ENCODE data around the gene CASP12.

The CASP12 gene

DNA sequence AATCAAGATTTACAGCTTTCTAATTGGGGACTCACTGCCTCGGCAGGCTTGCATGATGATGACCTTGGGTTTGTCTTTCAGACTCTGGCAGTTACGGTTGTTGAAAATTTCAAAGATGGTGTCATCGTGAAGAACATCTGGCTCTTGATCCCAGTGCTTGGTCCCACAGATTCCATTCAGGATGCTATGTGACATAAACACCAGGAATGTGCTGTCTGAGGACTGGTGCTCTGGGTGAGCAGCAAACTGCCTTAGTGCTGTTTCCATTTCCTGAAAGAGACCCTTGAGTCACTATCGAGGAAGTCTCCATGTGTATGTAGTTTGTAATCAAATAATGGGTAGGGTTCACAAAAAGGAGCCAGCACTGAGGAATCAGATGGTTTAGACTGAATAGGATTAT lies 7.1 kb downstream of the CASP12 start:
- DNase-seq: no peak

DNA sequence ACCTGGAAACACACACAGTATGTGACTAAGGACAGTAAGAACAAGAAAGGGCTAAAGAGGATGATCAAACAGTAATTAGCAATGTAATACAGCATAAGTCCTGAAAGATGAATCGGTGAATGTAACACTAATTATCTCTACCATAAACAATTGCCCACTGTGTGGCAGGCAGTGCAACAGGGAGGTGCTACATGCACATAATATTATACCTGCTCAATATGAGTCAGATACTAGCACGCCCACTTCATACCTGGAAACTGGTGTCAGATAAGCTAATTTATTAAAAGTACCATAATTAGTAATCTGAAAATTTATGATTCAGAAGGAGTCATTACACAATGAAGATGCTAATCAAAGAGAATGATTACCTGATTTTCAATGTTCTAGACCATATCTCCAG lies 14.9 kb downstream of the CASP12 start:
- DNase-seq: no peak

GRCh38 chr11:104881117-104881794 lies 17.0 kb downstream of the CASP12 start:
- DNase-seq: no peak

DNA sequence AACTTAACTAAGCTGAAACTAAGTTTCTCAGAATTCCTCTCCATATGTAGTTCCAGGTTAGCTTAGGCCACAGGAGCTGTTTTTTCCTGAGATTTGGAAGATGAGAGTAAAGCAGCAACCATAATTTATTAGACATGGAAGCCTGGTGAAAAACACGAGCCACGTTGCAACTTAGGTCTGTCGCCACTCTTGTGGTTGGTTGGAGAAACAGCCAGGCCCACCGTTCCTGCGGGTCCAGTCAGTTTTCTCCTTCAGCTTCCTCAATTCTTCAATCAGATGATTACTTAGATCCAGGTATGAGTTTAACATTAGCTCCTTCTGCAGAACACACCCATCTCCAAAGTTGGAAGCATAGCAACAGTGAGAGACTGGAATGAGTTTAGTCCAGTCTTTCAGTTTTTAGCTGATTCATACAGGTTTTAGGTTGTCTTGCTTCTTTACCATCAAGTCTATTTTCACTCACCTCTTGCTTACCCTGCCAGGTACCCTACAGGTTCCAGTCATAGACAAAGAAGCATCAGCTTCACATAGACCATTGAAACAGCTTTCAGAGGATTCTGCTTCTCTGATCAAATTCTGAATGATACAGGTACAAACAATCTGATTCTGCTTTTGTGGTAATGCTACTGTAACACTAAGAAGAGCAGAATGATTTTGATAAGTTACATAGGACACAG lies 18.6 kb downstream of the CASP12 start:
- DNase-seq: no peak

DNA sequence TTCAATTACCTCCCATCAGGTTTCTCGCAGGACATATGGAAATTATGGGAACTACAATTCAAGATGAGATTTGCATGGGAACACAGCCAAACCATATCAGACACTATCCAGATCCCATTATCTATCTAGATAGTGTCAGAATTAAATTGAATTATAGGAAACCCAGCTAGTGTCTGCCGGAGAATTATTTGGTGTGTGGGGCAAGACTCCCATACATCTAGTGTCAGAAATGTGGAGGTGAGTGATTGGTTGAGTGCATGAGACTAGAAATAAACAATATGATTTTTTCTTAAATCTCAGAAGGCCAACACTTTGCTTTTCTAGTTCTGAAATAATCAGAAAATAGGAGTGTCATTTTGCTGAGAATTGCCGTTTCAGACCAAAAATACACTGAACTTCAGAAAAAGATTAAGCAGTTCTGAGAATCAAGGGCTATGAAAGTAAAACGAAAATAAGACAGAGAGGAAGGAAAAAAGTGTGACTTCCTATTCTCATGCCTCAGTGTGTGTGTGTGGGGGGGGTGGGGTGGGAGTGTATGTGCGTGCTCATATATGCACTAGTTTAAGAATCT lies 21.3 kb downstream of the CASP12 start:
- no peak for DNase-seq

DNA sequence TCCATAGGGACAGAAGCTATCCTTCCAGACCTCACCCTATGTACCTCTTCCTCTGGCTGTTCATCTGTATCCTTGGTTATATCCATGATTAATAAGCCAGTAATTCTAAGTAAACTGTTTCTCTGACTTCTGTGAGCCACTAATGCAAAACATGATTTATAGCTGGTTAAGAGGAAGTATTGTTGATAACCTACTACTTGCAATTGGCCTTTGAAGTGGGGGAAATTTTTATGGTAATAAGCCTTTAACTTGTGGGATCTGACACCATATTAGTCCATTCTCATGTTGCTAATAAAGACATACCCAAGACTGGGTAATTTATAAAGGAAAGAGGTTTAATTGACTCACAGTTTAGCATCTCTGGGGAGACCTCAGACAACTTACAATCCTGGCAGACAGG lies 21.9 kb downstream of the CASP12 start:
- no peak for DNase-seq

- DNase-seq: no peak
Measured at GRCh38 chr11:104873252-104873651, 25.0 kb downstream of the CASP12 start.

DNA sequence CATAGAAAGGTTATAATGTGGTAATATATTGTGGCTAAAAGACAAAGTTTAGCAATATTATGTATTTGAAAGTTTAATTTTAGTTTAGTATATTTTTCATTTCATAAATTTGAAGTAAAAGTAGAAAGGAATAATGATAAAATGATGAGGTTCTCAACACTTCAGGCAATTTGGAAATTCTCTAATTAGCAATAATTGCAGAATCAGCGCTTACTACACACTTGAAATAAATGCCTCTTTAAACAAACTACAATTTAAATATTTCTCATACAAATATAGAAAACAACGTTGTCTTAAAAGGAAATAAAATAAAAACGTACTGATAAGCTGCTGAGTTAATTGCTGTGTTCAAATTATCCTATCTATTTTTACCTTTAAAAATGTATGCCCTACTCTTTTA lies 25.9 kb downstream of the CASP12 start:
- no peak for DNase-seq

- DNase-seq: no peak
Measured at GRCh38 chr11:104870910-104871309, 27.4 kb downstream of the CASP12 start.

DNA sequence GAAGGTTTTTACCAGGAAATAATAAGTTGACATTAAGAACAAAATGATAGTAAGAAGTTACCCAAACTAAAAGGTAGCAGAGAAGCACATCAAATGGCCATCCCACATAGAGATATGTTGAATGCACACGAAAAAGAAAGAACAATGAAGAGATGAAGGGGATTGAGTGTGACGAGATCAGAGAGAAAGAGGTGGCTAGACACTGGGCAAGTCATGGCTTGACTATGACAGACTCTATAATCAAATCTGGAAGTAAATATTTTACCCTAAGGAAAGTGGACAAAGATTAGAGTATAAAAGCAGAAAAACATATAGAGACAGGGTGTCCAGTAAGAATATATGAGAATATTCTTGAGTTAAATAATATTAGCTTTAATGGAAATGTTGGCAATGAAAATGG lies 31.4 kb downstream of the CASP12 start:
- DNase-seq: no peak

GRCh38 chr11:104858882-104859775 lies 39.1 kb downstream of the CASP12 start:
- DNase-seq: no peak

DNA sequence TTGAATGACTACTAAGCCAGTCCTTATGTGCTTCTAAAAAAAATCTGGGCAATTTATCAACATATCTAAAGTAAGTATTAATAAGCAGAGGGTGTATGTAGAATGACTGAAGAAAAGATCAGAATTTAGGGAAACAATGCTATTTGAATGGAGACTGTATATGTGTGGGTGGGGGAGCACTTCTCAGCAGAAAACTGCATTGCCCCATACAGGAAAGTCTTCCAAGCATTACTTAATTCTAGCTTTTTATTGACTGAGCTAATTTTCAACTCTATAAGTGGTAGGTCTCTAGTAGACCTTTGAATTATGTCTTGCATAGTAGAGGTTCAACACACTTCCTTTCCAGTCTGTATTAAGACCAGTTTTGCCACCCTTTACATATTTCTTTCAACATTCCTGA lies 41.7 kb downstream of the CASP12 start:
- DNase-seq: no peak

- DNase-seq: no peak
Measured at GRCh38 chr11:104855965-104856364, 42.3 kb downstream of the CASP12 start.

DNA sequence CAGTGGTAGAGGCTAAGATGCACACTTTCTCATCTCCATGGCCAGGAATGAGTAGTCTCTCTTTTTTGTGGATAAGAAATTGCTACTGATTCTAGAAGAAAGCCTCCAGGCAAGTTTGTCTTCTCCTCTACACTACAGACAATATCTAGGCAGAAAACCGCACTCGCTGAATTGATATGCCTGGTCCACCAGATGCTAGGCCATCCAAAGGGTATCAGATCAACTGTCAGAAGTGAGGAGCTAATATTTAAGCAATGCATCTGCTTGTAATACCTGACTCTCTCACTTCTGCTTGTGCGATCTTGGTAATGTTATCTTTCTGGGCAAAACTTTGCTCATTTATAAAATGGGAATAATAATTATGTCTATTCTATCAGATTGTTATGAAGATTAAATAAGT lies 45.0 kb downstream of the CASP12 start:
- DNase-seq: no peak

DNA sequence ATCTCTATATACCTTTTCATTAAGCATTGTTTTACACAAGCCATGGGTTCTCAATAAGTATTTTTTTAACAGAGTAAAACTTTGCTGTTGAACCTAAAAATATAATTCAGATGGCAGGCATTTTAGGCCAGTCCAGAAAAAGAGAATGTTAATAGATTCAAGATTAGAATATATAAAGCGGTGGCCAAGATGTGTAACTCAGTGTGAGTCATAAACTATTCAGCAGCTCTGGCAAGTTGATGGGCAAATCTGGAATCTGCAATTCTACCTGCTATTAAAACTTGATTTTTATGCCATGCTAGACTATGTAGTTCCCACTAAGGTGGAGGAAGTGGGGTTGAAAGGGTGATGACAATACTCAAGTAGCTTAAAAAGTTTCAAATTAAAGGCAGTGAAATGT lies 45.4 kb downstream of the CASP12 start:
- DNase-seq: no peak

DNA sequence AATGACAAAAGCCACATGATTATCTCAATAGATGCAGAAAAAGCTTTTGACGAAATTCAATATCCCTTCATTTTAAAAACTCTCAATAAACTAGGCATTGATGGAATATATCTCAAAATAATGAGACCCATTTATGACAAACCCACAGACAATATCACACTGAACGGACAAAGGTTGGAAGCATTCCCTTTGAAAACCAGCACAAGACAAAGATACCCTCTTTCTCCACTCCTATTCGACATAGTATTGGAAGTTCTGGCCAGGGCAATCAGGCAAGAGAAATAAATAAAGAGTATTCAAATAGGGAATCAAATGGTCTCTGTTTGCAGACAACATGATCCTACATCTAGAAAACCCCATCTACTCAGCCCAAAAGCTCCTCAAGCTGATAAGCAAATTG lies 52.0 kb downstream of the CASP12 start:
- DNase-seq: no peak

GRCh38 chr11:104844451-104844850 lies 53.8 kb downstream of the CASP12 start:
- DNase-seq: no peak

DNA sequence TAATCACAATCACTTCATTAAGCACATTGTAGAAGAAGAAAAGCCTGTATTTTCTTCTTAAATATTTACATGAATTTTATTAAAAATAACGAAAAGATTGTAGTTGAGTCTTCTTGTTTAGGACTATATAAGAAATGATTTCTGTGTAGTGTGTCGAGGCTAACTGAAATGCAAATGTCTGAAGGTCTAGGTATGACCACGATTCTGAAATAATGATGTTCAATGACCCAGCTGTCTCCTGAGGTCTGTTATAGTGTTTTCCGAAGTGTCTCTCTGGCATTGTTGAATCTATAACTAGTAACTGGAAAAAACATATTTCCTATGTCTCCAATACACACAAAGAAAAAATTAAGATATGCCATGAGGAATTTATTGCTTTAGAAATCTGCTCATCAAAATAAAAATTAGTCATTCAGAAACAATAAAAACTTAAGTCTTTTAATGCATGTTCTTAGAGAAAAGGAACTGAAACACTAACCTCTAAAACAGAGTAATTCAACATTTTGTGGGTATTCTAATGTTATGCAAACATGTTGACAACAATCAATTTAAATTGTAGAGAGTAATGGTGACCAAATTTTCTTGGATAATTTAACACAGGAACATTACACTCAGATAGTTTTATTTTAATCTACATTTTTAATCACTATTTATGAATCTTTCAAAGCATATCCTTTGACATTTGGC lies 55.0 kb downstream of the CASP12 start:
- no peak for DNase-seq

GRCh38 chr11:104841973-104842525 lies 56.2 kb downstream of the CASP12 start:
- no peak for DNase-seq

DNA sequence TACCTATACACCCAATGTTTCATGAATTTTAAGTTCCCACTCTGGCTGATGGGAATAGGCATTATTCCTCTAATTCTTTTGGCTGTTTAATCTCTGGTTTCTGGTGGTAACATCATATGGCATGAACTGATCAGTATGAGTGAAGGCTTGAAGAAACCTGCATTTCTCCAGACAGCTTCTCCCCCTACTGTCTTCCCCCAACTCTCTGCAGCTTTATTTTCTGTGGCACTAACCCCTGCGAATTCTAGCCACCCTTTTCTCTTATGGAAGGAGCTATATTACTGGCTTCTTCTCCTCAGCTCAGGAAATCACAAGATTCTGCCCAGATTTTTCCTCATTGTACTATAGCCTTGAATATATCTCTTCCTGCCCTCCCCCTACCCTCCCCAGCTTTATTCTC lies 57.1 kb downstream of the CASP12 start:
- DNase-seq: no peak

DNA sequence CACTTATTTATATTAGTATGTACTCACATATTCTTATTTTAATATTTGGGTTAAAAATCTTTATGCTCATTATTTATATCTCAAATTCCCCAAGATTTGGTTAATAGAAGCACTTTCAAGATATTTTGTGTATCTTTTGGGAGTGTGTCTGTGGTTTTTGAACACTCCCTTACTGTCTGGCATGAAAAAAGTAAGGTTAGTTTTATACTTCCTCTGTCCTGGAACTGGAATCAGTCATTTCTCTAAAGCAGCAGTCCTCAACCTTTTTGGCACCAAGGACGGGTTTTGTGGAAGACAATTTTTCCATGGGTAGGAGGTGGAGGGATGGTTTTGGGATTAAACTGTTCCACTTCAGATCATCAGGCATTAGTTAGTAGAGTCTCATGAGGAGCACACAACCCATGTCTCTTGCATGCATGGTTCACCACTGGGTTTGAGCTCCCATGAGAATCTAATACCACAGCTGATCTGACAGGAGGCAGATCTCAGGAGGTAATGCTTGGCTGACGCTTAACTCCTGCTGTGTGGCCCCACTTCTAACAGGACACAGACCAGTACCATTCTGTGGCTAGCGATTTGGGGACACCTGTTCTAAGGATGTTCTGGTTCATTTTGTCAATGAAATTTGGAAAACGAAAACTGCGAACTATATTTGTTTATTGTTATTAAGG lies 60.2 kb downstream of the CASP12 start:
- no peak for DNase-seq

DNA sequence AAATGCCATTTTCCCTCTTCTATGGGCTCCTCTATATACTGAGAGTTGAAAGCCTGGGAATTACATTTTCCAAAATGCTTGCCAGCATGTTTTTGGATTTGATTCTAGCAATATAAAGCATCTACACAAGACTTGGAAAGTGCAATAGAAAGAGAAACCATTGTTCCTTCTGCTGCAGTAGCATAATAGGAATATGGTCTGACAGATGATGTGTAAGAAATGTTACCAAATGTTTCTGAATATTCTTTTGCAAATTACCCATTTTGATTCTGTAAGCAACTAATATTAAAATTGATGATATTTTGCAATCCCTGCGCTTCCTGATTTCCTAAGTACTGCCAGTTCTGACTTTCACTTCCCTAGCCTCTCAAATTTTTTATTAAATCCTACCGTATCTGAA lies 61.6 kb downstream of the CASP12 start:
- DNase-seq: no peak

Data from NCI-H526 treated with DMSO at 0.1 percent for 48 hours (cell line).